GM19035 (cell line): Measurements from ENCODE around the gene LPGAT1.

Source experiments
- ATAC-seq: cut with Tn5 transposase; IDR thresholded peaks from one replicate; pipeline ENCODE4 v1.9.1; 2021; ENCODE audit not compliant: unreplicated experiment

Gene LPGAT1

GRCh38 chr1:211829343-211830054, 1.1 kb downstream of the LPGAT1 start:
- ATAC-seq, result no peak

- ATAC-seq, result no peak
These were observed 1.8 kb downstream of the LPGAT1 start for GRCh38 chr1:211828584-211829342.

- ATAC-seq, result no peak
These were observed 3.5 kb downstream of the LPGAT1 start for GRCh38 chr1:211827051-211827450.

GRCh38 chr1:211825980-211826379, 4.6 kb downstream of the LPGAT1 start:
- ATAC-seq, result no peak

- no peak for ATAC-seq
These were observed 7.7 kb downstream of the LPGAT1 start for GRCh38 chr1:211822677-211823407.

GRCh38 chr1:211816586-211816985, 14.0 kb downstream of the LPGAT1 start:
- ATAC-seq, result no peak

- ATAC-seq, result no peak
These were observed 16.2 kb downstream of the LPGAT1 start for GRCh38 chr1:211814313-211814712.

GRCh38 chr1:211813590-211813989, 17.0 kb downstream of the LPGAT1 start:
- no peak for ATAC-seq

- no peak for ATAC-seq
These were observed 18.0 kb downstream of the LPGAT1 start for GRCh38 chr1:211812584-211812983.

GRCh38 chr1:211811848-211812247, 18.7 kb downstream of the LPGAT1 start:
- no peak for ATAC-seq

GRCh38 chr1:211811126-211811525, 19.4 kb downstream of the LPGAT1 start:
- ATAC-seq, result no peak

- ATAC-seq, result no peak
These were observed 22.1 kb downstream of the LPGAT1 start for GRCh38 chr1:211808475-211808874.

GRCh38 chr1:211804915-211805314, 25.6 kb downstream of the LPGAT1 start:
- no peak for ATAC-seq

- no peak for ATAC-seq
These were observed 29.5 kb downstream of the LPGAT1 start for GRCh38 chr1:211800925-211801607.

GRCh38 chr1:211797994-211798393, 32.6 kb downstream of the LPGAT1 start:
- no peak for ATAC-seq

GRCh38 chr1:211791979-211792378, 38.6 kb downstream of the LPGAT1 start:
- no peak for ATAC-seq

GRCh38 chr1:211789641-211790464, 40.7 kb downstream of the LPGAT1 start:
- no peak for ATAC-seq

GRCh38 chr1:211788626-211789025, 41.9 kb downstream of the LPGAT1 start:
- ATAC-seq, result no peak

GRCh38 chr1:211783897-211784296, 46.7 kb downstream of the LPGAT1 start:
- no peak for ATAC-seq

GRCh38 chr1:211783266-211783665, 47.3 kb downstream of the LPGAT1 start:
- no peak for ATAC-seq
